ENCODE data around the gene MSI2. TPM values are rescaled to one million over a fixed set of nuclear protein-coding genes. Genes with fewer than 3 reads are reported as not detected.

Gene MSI2
- total RNA-seq, 2 donors from 2014 or later, result 53.1 to 74.0 TPM

DNA sequence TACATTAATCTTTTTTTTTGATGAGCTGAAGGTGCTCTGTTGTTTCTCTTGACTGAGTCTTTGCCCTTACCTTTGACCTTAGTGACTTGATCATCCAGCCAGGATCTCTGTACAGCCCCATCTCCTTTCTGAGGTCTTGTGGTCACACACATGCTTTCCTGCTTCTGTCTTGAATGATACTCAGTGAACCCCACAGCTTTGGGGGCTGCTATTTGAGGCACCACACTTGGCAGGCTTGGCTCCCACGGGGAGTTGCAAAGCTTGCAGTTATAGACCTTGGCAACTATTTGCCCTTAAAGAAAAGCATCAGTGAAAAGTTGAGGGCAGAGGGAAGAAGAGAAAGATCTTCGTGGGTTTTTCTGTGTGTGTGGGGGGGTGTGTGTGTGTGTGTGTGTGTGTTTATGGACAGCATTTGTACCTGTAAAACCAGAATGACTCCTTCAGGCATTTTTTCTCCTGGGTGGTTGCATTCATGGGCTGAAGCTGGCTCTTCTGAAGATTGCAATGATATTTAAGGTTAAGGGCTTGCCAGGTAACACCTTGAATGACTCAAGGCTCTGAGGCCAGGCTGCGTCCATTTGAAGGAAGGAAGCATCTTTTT lies 101.6 kb downstream of the MSI2 start:
- TF ChIP-seq POLR2AphosphoS5 (IDR thresholded peaks at IDR 0.05), result peak; percentile 53
- TF ChIP-seq, protein P1, sequence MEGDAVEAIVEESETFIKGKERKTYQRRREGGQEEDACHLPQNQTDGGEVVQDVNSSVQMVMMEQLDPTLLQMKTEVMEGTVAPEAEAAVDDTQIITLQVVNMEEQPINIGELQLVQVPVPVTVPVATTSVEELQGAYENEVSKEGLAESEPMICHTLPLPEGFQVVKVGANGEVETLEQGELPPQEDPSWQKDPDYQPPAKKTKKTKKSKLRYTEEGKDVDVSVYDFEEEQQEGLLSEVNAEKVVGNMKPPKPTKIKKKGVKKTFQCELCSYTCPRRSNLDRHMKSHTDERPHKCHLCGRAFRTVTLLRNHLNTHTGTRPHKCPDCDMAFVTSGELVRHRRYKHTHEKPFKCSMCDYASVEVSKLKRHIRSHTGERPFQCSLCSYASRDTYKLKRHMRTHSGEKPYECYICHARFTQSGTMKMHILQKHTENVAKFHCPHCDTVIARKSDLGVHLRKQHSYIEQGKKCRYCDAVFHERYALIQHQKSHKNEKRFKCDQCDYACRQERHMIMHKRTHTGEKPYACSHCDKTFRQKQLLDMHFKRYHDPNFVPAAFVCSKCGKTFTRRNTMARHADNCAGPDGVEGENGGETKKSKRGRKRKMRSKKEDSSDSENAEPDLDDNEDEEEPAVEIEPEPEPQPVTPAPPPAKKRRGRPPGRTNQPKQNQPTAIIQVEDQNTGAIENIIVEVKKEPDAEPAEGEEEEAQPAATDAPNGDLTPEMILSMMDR (IDR thresholded peaks at IDR 0.05), result no peak
- H3K4me1 ChIP-seq (replicated peaks), result peaks cover 20% of the 10 kb centered on the region
- H3K9me3 ChIP-seq, result no peaks in the 10 kb centered on the region
- DNase-seq (ENCODE audit: low spot score), result peak; percentile 55
- peak overlapping the region; percentile 88 to 91 for H3K27ac ChIP-seq
- intact Hi-C loops (cut with DNase I), result no loop called here
- H3K4me3 ChIP-seq, result no peak overlapping the region
- no peaks in the 10 kb centered on the region for H3K36me3 ChIP-seq
- whole genome bisulfite sequencing, result 39% methylated on average over 3 of the region's 3 CpGs
- H3K27me3 ChIP-seq (replicated peaks; ENCODE audit: insufficient read depth), result no peaks in the 10 kb centered on the region

DNA sequence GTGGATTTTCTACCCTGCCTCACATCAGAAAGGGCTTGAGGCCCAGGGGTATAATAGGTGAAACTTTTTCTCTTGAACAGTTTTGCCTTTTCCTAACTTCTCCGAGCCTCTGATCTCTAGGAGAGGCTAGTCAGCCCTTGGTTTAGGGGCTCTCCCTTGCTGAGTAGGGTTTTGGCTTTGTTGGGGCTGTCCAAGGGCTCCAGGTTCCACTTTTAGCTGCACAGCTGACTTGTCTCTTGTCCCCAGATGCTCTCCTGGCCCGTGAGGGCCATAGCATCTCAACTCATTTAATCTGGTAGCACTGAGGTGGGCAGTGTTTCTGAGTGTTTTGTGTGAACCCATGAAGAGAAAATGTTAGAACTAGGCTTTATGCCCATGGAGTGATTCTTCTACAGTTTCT lies 103.9 kb downstream of the MSI2 start:
- no peaks in the 10 kb centered on the region for H3K36me3 ChIP-seq
- H3K4me1 ChIP-seq (replicated peaks), result peaks cover 20% of the 10 kb centered on the region
- DNase-seq (ENCODE audit: low spot score), result no peak
- peak overlapping the region; percentile 44 to 88 for H3K27ac ChIP-seq
- H3K4me3 ChIP-seq, result no peak overlapping the region
- H3K9me3 ChIP-seq, result no peaks in the 10 kb centered on the region
- 52% methylated on average over 2 of the region's 2 CpGs for WGBS
- intact Hi-C loops (cut with DNase I), result no loop called here
- TF ChIP-seq, protein P1 (IDR thresholded peaks at IDR 0.05), result no peak
- no peak for TF ChIP-seq POLR2A (IDR thresholded peaks at IDR 0.05)
- TF ChIP-seq POLR2AphosphoS5 (IDR thresholded peaks at IDR 0.05), result no peak
- H3K27me3 ChIP-seq (replicated peaks; ENCODE audit: insufficient read depth), result no peaks in the 10 kb centered on the region

DNA sequence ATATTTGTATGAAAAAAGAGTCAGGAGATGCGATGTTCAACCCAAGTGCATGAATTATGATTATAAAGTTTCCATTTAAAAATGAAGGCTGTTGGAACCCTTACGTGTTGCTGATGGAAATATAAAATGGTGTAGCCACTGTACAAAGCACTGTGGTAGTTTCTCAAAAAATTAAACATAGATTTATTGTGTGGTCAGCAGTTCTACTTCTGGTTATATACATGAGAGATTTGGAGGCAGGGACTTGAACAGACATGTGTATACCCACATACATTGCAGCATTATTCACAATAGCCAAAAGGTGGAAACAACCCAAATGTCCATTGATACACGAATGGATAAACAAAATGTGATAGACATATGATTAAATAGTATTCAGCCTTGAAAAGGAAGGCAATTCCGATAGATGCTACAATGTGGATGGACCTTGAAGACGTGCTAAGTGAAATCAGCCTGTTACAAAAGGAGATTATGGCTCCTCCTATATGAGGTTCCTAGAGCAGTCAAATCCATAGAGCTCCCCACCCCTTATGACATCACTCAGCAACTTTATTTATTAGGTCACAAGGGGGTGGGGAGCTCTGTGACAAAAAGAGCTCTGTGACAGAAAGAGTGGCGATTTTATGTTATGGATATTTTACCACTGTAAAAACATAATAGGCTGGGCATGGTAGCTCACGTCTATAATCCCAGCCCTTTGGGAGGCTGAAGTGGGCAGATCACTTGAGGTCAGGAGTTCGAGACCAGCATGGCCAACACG lies 106.7 kb downstream of the MSI2 start:
- H3K27me3 ChIP-seq (replicated peaks; ENCODE audit: insufficient read depth), result no peaks in the 10 kb centered on the region
- no peaks in the 10 kb centered on the region for H3K9me3 ChIP-seq
- WGBS, result 93% methylated on average over 9 of the region's 9 CpGs
- peaks cover 17% of the 10 kb centered on the region for H3K4me1 ChIP-seq (replicated peaks)
- no peaks in the 10 kb centered on the region for H3K36me3 ChIP-seq
- TF ChIP-seq, protein P1 (IDR thresholded peaks at IDR 0.05), result no peak
- TF ChIP-seq POLR2A (IDR thresholded peaks at IDR 0.05), result no peak
- no peak for TF ChIP-seq POLR2AphosphoS5 (IDR thresholded peaks at IDR 0.05)
- no peak for DNase-seq (ENCODE audit: low spot score)
- peak overlapping the region in 1 of 2 donors; percentile 7 for H3K27ac ChIP-seq
- intact Hi-C loops (cut with DNase I), result no loop called here
- no peak overlapping the region for H3K4me3 ChIP-seq

DNA sequence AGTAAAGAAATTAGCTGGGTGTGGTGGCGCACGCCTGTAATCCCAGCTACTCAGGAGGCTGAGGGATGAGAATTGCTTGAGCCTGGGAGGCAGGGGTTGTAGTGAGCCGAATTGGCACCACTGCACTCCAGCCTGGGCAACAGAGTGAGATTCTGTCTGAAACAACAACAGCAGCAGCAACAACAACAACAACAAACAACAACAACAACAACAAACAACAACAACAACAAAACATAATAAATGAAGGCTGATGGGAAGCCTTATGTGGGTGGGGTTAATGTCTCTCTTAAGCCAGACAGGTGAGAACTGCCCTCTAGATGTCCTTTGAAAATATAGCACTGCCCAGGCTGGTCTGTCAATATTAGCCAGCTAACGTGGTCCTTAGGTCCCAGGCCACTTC lies 107.3 kb downstream of the MSI2 start:
- peak overlapping the region in 1 of 2 donors; percentile 7 for H3K27ac ChIP-seq
- H3K4me3 ChIP-seq, result no peak overlapping the region
- H3K36me3 ChIP-seq, result no peaks in the 10 kb centered on the region
- H3K9me3 ChIP-seq, result no peaks in the 10 kb centered on the region
- 94% methylated on average over 4 of the region's 4 CpGs for WGBS
- H3K27me3 ChIP-seq (replicated peaks; ENCODE audit: insufficient read depth), result no peaks in the 10 kb centered on the region
- no peak for DNase-seq (ENCODE audit: low spot score)
- intact Hi-C loops (cut with DNase I), result no loop called here
- no peak for TF ChIP-seq POLR2A (IDR thresholded peaks at IDR 0.05)
- H3K4me1 ChIP-seq (replicated peaks), result peaks cover 17% of the 10 kb centered on the region

DNA sequence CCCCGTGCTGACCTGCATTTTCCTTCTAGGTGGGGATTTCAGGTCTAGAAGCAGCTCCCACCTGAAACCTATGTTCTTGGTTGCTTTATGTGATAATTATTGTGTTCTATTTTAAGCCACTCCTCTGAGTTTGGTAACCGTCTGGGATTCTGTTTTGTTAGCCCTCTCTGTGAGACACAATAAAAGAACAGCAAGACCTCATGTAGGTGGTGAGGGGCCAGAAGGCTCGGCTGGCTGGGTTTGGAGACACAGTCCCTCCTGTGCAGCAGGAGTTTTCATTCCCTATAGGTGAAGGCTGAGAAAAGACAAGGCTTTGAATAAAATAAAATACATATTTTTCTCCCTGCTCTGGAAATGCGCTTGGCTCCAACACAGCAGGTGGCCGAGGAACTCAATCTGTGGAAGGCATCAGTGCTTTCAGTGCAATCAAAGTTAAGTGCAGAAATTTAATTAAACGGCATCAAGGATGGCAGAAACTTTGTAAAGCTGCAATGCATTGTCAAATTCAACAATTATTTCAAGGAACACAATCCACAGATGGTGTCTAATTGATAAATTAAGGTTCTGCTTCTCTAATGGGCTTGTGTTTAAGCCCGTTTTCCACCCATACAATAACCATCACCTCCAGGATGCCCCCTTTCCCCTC lies 107.8 kb downstream of the MSI2 start:
- 58% methylated on average over 7 of the region's 7 CpGs for WGBS
- peaks cover 17% of the 10 kb centered on the region for H3K4me1 ChIP-seq (replicated peaks)
- intact Hi-C loops (cut with DNase I), result no loop called here

More for the DNA sequence above, 107.8 kb downstream of the MSI2 start:
- no peaks in the 10 kb centered on the region for H3K27me3 ChIP-seq (replicated peaks; ENCODE audit: insufficient read depth)
- DNase-seq (ENCODE audit: low spot score), result no peak
- peak overlapping the region in 1 of 2 donors; percentile 7 for H3K27ac ChIP-seq
- no peaks in the 10 kb centered on the region for H3K9me3 ChIP-seq
- H3K4me3 ChIP-seq, result no peak overlapping the region
- TF ChIP-seq POLR2AphosphoS5 (IDR thresholded peaks at IDR 0.05) (no peak), POLR2A (IDR thresholded peaks at IDR 0.05) (no peak)
- TF ChIP-seq, protein P1 (IDR thresholded peaks at IDR 0.05), result no peak
- H3K36me3 ChIP-seq, result no peaks in the 10 kb centered on the region
